ENCODE measurements around the gene OSBP2. TPM values are rescaled to one million over a fixed set of nuclear protein-coding genes. Genes with fewer than 3 reads are reported as not detected.
A peak's percentile ranks its signal among the peaks of the same experiment; 100 is the strongest.

The OSBP2 gene
- total RNA-seq, 2 donors from 2014 or later = 2.9 to 5.1 TPM

DNA sequence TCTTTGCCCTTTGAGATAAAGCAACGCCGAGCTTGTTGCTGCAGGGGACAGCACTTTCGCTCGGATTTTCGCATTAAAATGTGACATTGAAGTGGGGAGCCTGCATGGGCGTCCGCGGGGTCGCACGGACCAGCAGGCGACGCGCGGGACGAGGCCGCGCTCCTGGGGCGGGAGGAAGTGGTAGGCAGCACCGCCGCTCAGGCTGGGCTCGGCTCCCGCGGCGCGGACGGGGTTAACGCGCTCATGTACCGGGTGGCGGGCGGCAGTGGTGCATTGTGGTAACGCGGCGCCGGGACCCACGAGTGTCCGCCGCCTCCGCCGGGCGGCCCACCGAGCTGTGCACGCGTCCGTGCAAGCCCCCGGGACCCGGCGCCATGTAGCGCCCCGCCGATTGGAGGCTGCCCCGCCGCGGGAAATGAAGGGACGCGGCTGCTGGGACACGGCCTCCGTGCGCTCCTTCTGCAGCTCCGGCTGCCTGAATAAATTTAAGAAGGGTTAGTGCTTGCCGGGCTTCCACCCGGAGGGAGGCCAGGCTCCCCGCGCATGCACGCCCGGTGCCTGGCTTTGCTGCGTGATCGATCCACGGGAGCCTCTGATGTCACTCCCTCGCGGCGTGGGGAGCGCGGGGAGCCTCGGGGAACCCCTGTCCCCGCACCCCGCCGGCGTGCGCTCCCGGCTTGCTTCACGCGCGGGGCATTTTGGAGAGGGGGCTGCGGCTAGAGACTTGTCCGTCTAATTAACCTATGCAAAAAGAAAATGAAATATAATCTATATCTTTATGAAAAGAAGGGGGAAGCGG, 127.7 kb downstream of the OSBP2 start:
- ATAC-seq (peak; percentile 59), DNase-seq (no peak)
- intact Hi-C loops (cut with DNase I, micrococcal nuclease) = no loop called here

DNA sequence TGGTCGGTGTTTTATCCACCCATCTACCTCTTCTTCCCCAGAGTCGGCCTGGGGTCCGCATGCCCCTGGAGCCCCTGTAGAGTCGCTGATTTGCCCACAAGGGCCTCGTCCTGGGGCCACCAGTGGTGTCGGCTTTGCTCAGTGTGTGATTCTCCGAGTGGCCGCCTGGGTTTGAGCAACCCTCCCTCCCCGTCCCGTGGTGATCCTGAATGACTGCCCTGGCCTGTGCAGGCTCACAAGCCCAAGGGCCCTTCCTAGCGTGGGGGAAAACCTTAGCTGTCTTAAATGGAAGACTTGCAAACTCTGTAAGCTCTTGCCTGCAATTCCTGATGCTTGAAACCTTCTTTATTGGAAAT, 128.3 kb downstream of the OSBP2 start:
- intact Hi-C loops (cut with DNase I, micrococcal nuclease) = no loop called here
- DNase-seq = no peak
- ATAC-seq = no peak

DNA sequence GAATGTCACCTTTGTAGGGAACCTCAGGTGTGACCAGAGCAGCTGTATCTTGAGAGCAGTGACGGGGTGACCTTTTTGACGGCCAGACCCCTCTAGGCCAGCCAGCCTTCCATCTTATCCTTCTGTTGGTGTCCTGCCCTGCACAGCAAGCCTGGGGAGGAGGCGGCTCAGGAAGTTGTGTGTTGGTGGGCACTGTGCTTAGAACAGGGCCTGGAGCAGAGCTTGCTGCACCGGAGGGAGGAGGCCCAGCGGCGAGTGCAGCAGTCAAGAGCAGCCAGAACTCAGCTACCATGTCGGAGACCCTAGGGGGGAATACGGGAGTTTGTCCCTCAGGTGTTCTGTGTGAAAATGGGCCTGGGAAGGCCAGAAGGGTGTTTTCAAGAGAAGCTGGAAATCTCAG, 129.4 kb downstream of the OSBP2 start:
- DNase-seq (no peak), ATAC-seq (no peak)
- intact Hi-C loops (cut with DNase I, micrococcal nuclease) = no loop called here

DNA sequence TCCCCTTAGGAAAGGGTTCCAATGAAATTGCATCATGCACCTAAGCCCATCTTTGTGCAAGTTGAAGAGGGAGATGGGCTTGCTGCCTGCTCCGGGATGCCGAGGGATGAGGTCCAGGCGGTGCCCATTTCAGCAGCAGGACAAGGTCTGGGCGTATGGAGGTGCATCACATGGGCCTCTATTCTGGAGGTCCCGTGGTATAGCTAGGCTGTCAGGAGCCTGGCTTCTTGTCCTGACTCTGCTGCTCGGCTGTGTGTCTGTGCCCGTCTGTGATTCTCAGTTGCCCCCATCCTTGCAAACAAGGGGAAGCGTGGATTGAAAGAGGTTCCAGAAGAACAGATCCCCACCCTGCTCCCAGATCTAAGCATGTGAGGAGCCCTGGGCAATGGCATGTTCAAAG, 130.0 kb downstream of the OSBP2 start:
- DNase-seq = no peak
- no peak for ATAC-seq
- intact Hi-C loops (cut with DNase I, micrococcal nuclease) = no loop called here

DNA sequence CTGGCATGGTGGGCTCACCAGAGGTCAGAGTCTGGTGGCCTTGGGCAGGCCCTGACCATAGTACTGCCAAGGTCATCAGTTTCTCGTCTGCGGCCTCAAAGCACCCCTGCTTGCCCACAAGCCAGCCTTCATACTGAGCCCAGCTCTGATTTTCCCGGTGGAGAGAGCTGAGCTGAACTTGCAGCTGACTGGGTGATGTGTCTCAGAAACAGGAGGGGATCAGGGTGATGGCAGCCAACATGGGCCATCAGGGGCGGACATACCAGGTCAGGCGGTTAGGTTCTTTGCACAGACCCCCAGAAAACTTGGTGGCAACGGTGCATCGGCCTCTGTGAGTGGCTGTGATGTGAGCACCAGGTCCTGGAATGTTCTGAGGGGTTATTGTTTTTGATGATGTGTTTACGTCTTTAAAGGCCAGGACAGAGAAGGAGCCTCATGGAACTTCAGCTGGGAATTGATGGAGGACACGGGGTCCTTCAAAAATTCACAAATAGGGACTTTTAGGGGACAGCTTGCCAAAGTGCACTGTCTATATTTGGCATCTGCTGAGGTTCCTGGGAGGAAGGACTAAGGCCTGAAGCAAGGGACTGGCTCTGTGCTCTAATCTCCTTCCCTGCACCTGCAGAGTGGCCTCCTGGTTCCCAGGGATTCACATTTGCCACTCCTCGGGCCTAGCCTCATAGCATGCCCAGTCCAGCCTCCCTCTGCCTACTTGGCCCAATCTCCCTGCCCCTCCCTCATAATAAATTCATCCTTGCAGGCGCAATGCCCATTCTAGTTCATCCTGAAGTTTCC, 131.2 kb downstream of the OSBP2 start:
- ATAC-seq (no peak), DNase-seq (no peak)
- intact Hi-C loops (cut with DNase I, micrococcal nuclease) = no loop called here

DNA sequence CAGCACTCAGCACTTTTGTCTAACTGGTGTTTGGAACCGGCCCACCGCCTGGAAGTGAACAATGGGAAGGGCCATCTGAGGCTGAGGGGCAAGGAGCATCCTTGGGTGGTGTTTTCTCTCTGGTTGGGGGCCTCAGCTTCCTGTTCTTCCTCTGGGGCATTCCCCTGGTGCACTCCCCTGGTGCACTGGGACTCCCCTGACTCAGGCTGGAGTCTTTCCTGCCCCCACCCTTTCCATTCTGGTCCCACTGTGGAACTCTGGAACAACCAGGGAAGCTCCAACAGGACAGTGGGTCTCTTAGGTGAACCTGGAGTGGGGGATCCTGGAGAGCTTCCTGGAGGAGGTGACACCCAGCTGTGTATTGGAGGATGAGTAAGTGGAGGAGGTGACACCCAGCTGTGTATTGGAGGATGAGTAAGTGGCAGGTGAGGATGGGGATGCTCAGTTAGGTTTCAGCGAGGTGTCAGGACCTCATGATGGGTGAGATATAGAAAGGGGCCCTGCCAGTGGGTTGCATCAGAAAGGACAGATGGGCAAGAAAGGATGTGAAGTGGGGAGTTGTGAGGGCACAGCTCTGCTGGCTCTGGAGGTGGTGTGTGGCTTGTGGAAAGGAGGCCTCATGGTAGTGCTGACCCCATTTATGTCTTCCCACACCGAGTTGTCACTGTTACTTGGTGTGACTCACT, 132.1 kb downstream of the OSBP2 start:
- ATAC-seq (no peak), DNase-seq (no peak)
- intact Hi-C loops (cut with DNase I, micrococcal nuclease) = no loop called here

DNA sequence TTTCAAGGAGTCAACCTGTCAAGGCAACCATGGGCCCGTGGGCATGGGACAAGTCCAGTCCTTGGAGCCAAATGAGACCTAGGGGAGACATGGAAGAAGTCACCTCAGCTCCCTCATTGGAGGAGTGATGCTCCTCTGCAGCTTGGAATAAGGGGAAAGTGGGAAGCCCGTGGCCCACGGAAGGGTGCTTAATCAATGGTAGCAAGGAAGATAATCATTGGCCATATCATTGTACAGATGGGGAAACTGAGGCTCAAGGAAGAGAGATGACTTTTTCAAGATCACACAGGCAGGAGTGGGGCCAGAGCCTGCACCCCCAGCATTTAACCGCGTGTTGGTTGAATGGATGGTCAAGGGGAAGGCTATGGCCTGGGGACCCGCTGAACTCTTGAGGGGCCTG, 133.0 kb downstream of the OSBP2 start:
- intact Hi-C loops (cut with DNase I, micrococcal nuclease) = no loop called here
- ATAC-seq (no peak), DNase-seq (no peak)

DNA sequence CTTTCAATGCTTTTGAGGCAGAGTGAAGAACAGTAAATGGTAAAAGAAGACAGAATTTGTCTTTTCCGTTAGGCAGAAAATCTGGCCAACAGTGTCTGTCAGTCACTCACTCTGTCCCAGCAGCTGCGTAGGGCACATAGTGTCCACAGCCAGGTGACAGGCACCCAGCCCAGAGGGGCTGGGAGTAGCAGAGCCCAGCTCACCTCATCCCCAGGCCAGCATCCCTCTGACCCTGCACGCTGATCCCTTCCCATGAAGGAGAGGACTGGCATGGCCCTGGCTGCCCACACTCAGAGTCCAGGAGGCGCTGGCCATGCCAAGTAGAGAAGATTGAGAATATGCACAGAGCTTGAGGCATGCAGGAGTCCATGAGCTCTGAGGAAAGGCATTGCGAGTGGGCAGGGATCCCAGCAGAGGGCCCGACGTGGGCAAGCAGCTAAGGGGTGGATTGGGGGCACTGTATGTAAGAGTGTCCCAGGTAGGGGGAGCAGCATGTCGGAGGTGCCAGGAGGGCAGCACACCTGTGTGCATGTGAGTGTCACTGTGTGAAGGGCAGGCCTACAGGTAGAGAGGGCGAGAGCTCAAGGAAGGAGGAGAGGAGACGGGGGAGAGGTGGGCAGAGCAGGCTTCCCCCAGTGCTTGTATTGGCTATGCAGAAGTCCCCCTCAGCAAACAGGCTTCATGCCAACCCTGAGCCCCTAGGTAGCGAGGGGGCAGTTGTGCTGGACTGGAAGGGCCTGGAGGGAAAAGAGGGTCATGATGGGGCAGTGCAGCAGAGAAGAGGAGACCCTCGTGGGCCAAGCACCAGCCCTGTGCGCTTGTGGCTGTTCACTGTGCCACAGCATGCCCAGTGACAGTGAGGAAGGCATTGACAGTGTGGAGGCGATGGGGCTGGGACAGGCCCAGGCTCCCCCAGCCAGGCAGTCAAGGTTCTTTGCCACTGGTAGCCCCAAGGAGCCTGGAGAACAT, 133.8 kb downstream of the OSBP2 start:
- DNase-seq = no peak
- ATAC-seq = no peak
- intact Hi-C loops (cut with DNase I, micrococcal nuclease) = no loop called here

DNA sequence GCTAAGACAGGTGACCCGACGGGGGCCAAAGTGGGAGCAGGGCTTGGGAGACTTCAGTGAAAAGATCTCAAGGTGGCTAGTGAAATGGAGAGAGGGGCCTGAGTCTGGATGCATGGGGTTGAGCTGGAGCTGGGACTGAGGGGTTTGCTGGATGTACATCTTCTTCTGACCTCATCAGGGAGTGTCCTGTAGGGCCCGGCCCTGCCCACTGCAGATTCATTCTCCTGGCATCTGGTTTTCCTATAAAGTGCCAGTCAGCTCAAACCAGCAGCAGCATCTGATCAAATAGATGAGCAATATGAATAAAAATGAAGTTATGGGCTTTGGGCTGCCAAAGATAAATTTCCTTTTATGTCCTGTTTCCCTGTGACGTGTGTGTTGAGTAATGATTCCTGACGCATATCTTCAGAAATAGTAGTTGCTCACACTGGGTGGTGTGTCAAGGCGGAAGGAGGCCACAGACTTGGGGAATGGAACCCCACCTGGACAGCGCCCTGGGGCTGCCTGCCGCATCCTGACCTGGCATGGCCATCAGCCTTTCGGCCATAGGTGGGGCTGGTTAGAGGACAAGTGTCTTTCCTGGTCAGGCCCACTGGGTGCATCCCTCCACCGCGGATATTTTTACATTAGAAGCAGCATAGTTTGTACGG, 135.4 kb downstream of the OSBP2 start:
- no peak for DNase-seq
- ATAC-seq = no peak

DNA sequence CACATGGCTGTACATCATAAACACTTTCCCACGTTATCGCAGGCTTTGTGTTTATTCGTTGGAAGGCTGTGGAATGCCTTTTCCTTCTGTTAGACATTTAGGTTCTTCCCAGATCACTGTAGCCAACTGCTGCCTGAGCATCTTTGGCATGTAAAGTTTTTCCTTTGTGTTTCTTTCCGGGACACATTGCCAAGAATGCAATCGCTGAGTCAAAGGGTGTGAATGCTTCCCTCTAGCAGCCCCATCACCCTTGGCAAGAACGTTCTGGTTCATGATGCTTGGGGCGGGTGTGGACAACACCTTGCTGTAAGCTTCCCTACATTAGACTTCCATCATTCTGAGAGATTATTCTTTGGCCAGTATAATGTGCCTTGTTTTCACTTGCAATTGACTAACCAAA, 136.2 kb downstream of the OSBP2 start:
- peak; percentile 13 to 59 for DNase-seq

More for the DNA sequence above, 135.4 kb downstream of the OSBP2 start:
- intact Hi-C loops (cut with DNase I, micrococcal nuclease) = no loop called here

DNA sequence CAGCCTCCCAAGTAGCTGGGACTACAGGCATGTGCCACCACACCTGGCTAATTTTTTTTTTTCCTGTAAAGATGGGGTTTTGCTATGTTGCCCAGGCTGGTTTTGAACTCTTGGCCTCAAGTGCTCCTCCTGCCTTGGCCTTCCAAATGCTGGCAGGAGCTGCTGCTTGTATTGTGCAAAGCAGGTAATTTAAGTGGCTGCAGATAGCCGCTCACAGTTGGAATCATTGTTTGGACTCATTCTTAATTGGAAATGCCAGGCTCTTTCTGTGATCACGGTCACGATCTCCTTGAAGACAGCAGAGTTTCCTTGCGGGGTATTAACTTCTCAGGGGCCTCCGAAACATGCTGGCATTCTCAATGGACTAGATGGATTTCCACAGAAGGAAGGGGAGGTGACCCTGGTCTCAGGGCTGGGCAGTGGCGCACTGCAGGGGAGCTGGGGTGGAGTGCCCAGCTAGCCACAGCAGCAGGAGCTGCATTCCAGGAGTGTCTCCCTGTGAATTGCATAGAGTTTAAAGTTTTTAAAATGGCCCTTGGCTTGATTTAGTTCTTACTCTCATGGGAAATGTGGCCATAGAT, 137.8 kb downstream of the OSBP2 start:
- ATAC-seq (no peak), DNase-seq (no peak)
- intact Hi-C loops (cut with DNase I, micrococcal nuclease) = no loop called here

More for the DNA sequence above, 136.2 kb downstream of the OSBP2 start:
- peak; percentile 84 for ATAC-seq
- intact Hi-C loops (cut with DNase I, micrococcal nuclease) = no loop called here

DNA sequence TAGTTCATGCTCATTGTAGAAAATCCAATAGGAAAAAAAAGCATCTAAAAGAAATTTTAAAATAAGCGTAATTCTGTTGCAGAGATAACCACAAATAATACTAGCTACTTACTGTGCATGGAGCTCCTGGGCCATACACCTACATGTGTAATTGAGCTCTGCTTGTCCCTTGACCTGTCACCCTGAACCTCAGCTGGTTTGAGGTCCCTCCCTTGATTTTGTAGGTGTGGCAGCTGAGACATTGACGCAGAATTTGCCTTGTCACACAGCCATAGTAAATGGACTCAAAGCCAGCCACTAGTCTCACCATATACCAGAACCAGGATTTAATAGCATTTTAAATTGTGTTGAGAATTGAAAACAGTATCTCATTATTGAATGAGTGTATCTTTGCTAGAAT, 138.6 kb downstream of the OSBP2 start:
- ATAC-seq = peak; percentile 66
- intact Hi-C loops (cut with DNase I, micrococcal nuclease) = no loop called here
- DNase-seq = no peak

DNA sequence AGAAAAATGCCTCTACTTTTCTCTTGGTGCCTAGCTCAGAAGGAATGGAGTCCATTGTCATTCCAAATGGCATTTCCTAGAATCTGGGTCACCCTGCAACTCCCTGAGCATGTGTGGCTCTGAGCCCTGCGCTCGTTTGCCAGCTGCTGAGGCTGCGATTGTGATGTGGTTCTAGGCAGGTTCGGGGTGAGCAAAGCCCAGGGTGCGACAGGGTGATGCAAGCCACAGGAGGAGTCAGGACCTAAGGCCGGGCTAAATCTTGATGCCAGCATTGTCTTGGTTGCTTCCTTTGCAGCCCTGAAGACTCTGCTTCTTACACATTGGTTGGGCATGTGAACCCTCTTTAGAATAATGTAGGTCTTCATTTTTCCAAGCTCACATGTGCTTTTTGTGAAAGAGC, 142.9 kb downstream of the OSBP2 start:
- DNase-seq (no peak), ATAC-seq (no peak)
- intact Hi-C loops (cut with DNase I, micrococcal nuclease) = no loop called here

DNA sequence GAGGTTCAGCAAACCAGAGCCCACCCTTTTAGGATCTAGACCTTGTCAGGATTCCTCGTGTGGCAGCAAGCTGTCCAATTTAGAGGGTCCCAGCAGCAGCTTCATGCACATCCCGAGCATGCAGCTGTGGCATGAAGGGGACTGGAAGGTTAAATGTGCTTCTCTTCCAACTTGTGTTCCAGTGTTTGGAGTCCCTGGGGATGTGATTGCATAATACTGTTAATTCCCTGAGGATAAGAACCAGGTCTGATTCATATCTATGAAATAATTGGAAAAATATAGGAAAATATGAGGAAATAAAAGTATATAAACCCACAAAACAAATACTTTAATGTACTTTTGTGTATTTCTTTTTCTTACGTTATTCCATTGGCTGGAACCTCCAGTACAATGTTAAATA, 143.4 kb downstream of the OSBP2 start:
- no peak for DNase-seq
- no peak for ATAC-seq
- intact Hi-C loops (cut with DNase I, micrococcal nuclease) = no loop called here

DNA sequence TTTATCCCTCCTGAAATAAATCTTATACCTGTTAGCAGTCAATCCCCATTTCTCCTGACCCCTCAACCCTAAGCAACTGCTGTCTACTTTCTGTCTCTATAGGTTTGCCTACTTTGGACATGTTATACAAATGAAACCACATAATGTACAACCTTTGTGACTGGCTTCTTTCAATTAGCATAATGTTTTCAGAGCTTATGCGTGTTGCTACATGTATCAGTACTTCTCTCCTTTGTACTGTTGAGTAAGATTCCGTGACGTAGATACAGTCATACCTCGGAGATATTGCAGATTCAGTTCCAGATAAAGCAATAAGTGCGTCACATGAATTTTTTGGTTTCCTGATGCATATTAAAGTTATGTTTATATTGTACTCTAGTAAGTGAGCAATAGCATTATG, 146.6 kb downstream of the OSBP2 start:
- DNase-seq (no peak), ATAC-seq (no peak)
- intact Hi-C loops (cut with DNase I, micrococcal nuclease) = no loop called here

DNA sequence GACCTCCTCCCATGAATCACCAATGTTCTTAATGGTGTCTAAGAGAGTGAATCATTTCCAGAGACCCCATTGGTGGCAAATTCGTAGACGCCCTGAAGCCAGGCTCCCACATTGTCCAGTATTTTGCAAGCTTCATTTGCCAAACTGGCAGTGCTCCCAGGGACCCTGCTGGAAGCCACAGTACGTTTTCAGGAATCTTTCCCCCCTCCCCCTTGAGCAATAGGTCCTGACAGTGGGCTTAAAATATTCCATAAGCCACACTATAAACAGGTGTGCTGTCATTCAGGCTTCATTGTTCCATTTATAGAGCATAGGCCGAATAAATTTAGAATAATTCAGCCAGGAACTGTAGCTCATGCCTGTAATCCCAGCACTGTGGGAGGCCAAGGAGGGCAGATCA, 148.6 kb downstream of the OSBP2 start:
- no peak for ATAC-seq
- no peak for DNase-seq
- intact Hi-C loops (cut with DNase I, micrococcal nuclease) = no loop called here

DNA sequence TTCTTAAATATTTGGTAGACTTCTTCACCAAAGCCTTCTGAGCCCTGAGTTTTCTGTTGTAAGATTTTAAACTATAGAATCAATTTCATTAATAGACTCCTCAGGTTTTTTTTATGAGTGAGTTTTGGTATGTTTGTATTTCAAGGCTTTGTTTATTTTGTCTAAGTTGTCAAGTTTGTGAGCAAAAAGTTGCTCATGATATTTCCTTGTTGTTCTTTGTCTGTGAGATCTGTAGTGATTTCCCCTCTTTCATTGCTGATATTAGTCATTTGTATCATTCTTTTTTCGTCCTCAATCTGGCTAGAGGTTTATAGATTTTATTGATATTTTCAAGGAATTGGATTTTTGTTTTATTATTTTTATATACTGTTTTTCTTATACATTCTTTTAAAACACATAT, 152.9 kb downstream of the OSBP2 start:
- DNase-seq (no peak), ATAC-seq (no peak)
- intact Hi-C loops (cut with DNase I, micrococcal nuclease) = no loop called here

DNA sequence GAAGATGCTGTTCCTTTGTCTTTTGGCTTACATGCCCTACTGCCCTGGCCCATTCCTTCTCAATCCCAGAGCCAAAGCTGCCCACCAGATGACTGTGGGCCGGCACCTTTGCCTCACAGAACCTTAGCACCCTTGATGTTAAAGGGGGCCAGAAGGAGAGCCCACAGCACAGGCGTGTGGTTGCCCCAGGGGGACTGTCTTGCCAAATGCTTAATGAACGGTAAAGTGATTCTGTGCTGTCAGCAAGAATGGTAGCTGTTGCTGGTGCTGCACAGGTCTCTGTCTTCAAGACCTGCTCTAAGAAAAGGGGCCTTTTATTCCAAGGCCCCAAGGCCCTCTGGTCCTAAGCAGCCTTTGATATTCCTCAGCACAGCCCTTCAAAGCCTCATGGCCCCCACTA, 160.6 kb downstream of the OSBP2 start:
- intact Hi-C loops (cut with DNase I, micrococcal nuclease) = no loop called here
- no peak for ATAC-seq
- DNase-seq = no peak

Measured in left colon (tissue), 2 donors.